Vagina (tissue), 2 donors: ENCODE results near the gene DUSP16.
"Not testable (repeated sequence)": the region's sequence is repeated elsewhere in the genome, so short reads cannot be mapped to it uniquely, and the experiment has no call there.

Source experiments
- POLR2A ChIP-seq, 2 donors: fragments of 450-650 bp; IDR thresholded peaks; one replicate each; pipeline ENCODE4 v1.6.1; 2017; ENCODE audit warnings: antibody characterized with exemption in 2 of 2, mild to moderate bottlenecking in 2 of 2, moderate library complexity in 2 of 2
- POLR2AphosphoS5 ChIP-seq, 2 donors: sonication (generic); formaldehyde crosslinking; IDR thresholded peaks; one replicate each; pipeline ENCODE4 v1.9.0; 2017; ENCODE audit warnings: antibody characterized with exemption in 2 of 2, mild to moderate bottlenecking in 2 of 2, low read depth in 1 of 2; ENCODE audit not compliant: insufficient read depth in 1 of 2
- TF ChIP-seq, protein P1 (sequence below), 3 experiments: fragments of 450-650 bp in 2 of 3; fragments of 200-600 bp in 1 of 3; sonication (generic) in 1 of 3; IDR thresholded peaks; one replicate each; pipeline ENCODE4 v1.5.1; 2017 to 2019; ENCODE audit warnings: antibody characterized with exemption in 3 of 3, mild to moderate bottlenecking in 2 of 3, moderate library complexity in 2 of 3

DNA sequence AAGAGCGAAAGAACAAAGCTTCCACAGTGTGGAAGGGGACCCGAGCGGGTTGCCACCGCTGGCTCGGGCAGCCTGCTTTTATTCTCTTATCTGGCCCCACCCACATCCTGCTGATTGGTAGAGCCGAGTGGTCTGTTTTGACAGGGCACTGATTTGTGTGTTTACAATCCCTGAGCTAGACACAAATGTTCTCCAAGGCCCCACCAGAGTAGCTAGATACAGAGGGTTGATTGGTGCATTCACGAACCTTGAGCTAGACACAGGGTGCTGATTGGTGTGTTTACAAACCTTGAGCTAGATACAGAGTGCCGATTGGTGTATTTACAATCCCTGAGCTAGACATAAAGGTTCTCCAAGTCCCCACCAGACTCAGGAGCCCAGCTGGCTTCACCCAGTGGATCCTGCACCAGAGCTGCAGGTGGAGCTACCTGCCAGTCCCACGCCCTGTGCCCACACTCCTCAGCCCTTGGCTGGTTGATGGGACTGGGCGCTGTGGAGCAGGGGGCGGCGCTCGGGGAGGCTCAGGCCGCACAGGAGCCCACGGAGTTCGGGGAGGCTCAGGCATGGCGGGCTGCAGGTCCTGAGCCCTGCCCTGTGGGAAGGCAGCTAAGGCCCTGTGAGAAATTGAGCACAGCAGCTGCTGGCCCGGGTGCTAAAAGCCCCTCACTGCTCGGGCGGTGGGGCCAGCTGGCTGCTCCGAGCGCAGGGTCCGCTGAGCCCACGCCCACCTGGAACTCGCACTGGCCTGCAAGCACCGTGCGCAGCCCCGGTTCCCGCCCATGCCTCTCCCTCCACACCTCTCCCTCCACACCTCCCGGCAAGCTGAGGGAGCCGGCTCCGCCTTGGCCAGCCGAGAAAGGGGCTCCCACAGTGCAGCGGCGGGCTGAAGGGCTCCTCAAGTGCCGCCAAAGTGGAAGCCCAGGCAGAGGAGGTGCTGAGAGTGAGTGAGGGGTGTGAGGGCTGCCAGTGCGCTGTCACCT is 90.4 kb downstream of the DUSP16 start:
- not testable (repeated sequence) for TF ChIP-seq POLR2AphosphoS5 (IDR thresholded peaks at IDR 0.05; ENCODE audit: insufficient read depth in 1 of 2, low read depth in 1 of 2); POLR2A (IDR thresholded peaks at IDR 0.05)
- TF ChIP-seq, protein P1, sequence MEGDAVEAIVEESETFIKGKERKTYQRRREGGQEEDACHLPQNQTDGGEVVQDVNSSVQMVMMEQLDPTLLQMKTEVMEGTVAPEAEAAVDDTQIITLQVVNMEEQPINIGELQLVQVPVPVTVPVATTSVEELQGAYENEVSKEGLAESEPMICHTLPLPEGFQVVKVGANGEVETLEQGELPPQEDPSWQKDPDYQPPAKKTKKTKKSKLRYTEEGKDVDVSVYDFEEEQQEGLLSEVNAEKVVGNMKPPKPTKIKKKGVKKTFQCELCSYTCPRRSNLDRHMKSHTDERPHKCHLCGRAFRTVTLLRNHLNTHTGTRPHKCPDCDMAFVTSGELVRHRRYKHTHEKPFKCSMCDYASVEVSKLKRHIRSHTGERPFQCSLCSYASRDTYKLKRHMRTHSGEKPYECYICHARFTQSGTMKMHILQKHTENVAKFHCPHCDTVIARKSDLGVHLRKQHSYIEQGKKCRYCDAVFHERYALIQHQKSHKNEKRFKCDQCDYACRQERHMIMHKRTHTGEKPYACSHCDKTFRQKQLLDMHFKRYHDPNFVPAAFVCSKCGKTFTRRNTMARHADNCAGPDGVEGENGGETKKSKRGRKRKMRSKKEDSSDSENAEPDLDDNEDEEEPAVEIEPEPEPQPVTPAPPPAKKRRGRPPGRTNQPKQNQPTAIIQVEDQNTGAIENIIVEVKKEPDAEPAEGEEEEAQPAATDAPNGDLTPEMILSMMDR (IDR thresholded peaks at IDR 0.05) = not testable (repeated sequence)
